GM23338 (cell line): ENCODE measurements around the gene PYGO1. TPM values are rescaled to one million over a fixed set of nuclear protein-coding genes. Genes with fewer than 3 reads are reported as not detected.

Experiments used
- ATAC-seq: fragments of 200-7000 bp; cut with Tn5 transposase; 3 replicates; pipeline ENCODE4 v1.9.1; 2020
- DNase-seq: peaks from one replicate; pipeline ENCODE4 v3.0.0-alpha.2; 2015; ENCODE audit warnings: low spot score
- H2AFZ ChIP-seq: fragments of 200-600 bp; sonication (generic); 2 replicates; pipeline ENCODE4 v1.8.0; 2016; ENCODE audit warnings: antibody characterized with exemption, mild to moderate bottlenecking, moderate library complexity
- H3F3A ChIP-seq: fragments of 200-600 bp; sonication (generic); replicated peaks from 2 replicates; pipeline ENCODE4 v1.8.0; 2017; ENCODE audit warnings: antibody characterized with exemption, mixed run types, low read depth
- H3K27ac ChIP-seq: fragments of 200-600 bp; sonication (generic); 2 replicates; pipeline ENCODE4 v1.6.1; 2016; ENCODE audit warnings: low read depth
- H3K27me3 ChIP-seq: fragments of 200-600 bp; sonication (generic); 2 replicates; pipeline ENCODE4 v1.8.0; 2016; ENCODE audit warnings: mild to moderate bottlenecking, mixed run types, moderate library complexity; ENCODE audit not compliant: insufficient read depth
- H3K36me3 ChIP-seq: fragments of 200-600 bp; sonication (generic); 2 replicates; pipeline ENCODE4 v1.8.0; 2016; ENCODE audit warnings: mild to moderate bottlenecking; ENCODE audit not compliant: insufficient read depth
- H3K4me1 ChIP-seq: fragments of 200-600 bp; sonication (generic); 2 replicates; pipeline ENCODE4 v1.8.0; 2016; ENCODE audit warnings: mild to moderate bottlenecking, moderate library complexity; ENCODE audit not compliant: insufficient read depth
- H3K4me2 ChIP-seq: fragments of 200-600 bp; sonication (generic); 2 replicates; pipeline ENCODE4 v1.7.1; 2017; ENCODE audit warnings: mixed run types
- H3K4me3 ChIP-seq: fragments of 200-600 bp; sonication (generic); 2 replicates; pipeline ENCODE4 v1.6.1; 2016; ENCODE audit warnings: mixed run types
- H3K79me2 ChIP-seq: fragments of 200-600 bp; sonication (generic); replicated peaks from 2 replicates; pipeline ENCODE4 v1.8.0; 2017; ENCODE audit warnings: mild to moderate bottlenecking; ENCODE audit not compliant: insufficient read depth
- H3K9me2 ChIP-seq: fragments of 200-600 bp; sonication (generic); 2 replicates; pipeline ENCODE4 v1.8.0; 2017; ENCODE audit not compliant: insufficient read depth
- H4K20me1 ChIP-seq: fragments of 200-600 bp; sonication (generic); replicated peaks from 2 replicates; pipeline ENCODE4 v1.8.0; 2017; ENCODE audit warnings: mild to moderate bottlenecking; ENCODE audit not compliant: insufficient read depth
- H3K27ac Mint-ChIP-seq: 2 replicates; pipeline ENCODE4 v1.8.0; 2020; ENCODE audit warnings: inconsistent platforms, mild to moderate bottlenecking, moderate library complexity, mixed read lengths
- H3K27me3 Mint-ChIP-seq: 3 replicates; pipeline ENCODE4 v1.8.0; 2022; ENCODE audit warnings: low read depth, mild to moderate bottlenecking, moderate library complexity, mixed read lengths, inconsistent platforms; ENCODE audit not compliant: insufficient read depth, poor library complexity
- H3K36me3 Mint-ChIP-seq: 3 replicates; pipeline ENCODE4 v1.8.0; 2021; ENCODE audit warnings: low read depth, mild to moderate bottlenecking, inconsistent platforms, moderate library complexity, mixed read lengths
- H3K4me1 Mint-ChIP-seq: 3 replicates; pipeline ENCODE4 v1.8.0; 2020; ENCODE audit warnings: mild to moderate bottlenecking, inconsistent platforms, mixed read lengths
- H3K4me3 Mint-ChIP-seq: 3 replicates; pipeline ENCODE4 v1.8.0; 2021; ENCODE audit warnings: moderate library complexity, mild to moderate bottlenecking, inconsistent platforms, mixed read lengths
- H3K9me3 Mint-ChIP-seq: 3 replicates; pipeline ENCODE4 v1.8.0; 2020; ENCODE audit warnings: moderate library complexity, mild to moderate bottlenecking, inconsistent platforms, mixed read lengths
- CTCF ChIP-seq, 2 experiments: fragments of 200-600 bp in 1 of 2; sonication (generic) in 1 of 2; conservative IDR thresholded peaks; 2 replicates each; pipeline versions ENCODE4 v1.5.1 to v1.6.1; 2016 to 2017; ENCODE audit warnings: antibody characterized with exemption in 2 of 2, low read depth in 2 of 2, mild to moderate bottlenecking in 2 of 2, moderate library complexity in 1 of 2
- ETS1 ChIP-seq: IDR thresholded peaks from 2 replicates; pipeline ENCODE4 v1.6.1; 2016; ENCODE audit warnings: antibody characterized with exemption
- EZH2 ChIP-seq: fragments of 200-600 bp; sonication (generic); IDR thresholded peaks from one replicate; pipeline ENCODE4 v1.8.0; 2017; ENCODE audit warnings: antibody characterized with exemption, mild to moderate bottlenecking, low read depth; ENCODE audit not compliant: unreplicated experiment
- JUNB ChIP-seq: IDR thresholded peaks from one replicate; pipeline ENCODE4 v1.6.1; 2016; ENCODE audit warnings: antibody characterized with exemption; ENCODE audit not compliant: unreplicated experiment
- NANOG ChIP-seq: IDR thresholded peaks from 2 replicates; pipeline ENCODE4 v1.6.1; 2016; ENCODE audit warnings: antibody characterized with exemption, borderline replicate concordance
- POLR2AphosphoS5 ChIP-seq: IDR thresholded peaks from 2 replicates; pipeline ENCODE4 v1.6.1; 2016; ENCODE audit warnings: antibody characterized with exemption, low read depth
- REST ChIP-seq: IDR thresholded peaks from one replicate; pipeline ENCODE4 v1.6.1; 2018; ENCODE audit warnings: antibody characterized with exemption; ENCODE audit not compliant: unreplicated experiment
- STAT1 ChIP-seq: IDR thresholded peaks from one replicate; pipeline ENCODE4 v1.6.1; 2016; ENCODE audit warnings: antibody characterized with exemption; ENCODE audit not compliant: unreplicated experiment
- ZNF331 ChIP-seq: fragments of 250-450 bp; sonication (Bioruptor Pico); IDR thresholded peaks from 2 replicates; pipeline ENCODE4 v1.5.0; 2020; ENCODE audit warnings: low read depth, mild to moderate bottlenecking, moderate library complexity
- ZNF462 ChIP-seq: fragments of 250-450 bp; sonication (Bioruptor Pico); IDR thresholded peaks from 2 replicates; pipeline ENCODE4 v1.5.0; 2020; ENCODE audit warnings: mild to moderate bottlenecking, moderate library complexity
- polyA plus RNA-seq: library from polyadenylated mRNA; unstranded; fragments of >200 nt; fragmentation: Nextera tagmentation; extraction: Ambion mirVana; gene quantifications from 2 replicates; pipeline ENCODE4 v1.2.1, GENCODE V29; 2016
- total RNA-seq: library from RNA; depleted of rRNA; stranded (reverse); fragments of >200 nt; shearing (Covaris generic); gene quantifications from 2 replicates; pipeline ENCODE4 v1.2.3, GENCODE V29; 2014

The PYGO1 gene
- total and polyA plus RNA-seq, 2 experiments from 2014 or later = 0.18 to 0.52 TPM

- H3K27me3 ChIP-seq = no peaks in the 10 kb centered on the region
- no peak overlapping the region for H3K4me2 ChIP-seq
- H3F3A ChIP-seq = no peaks in the 10 kb centered on the region
- DNase-seq (no peak), ATAC-seq (no peak)
- no peaks in the 10 kb centered on the region for H3K4me1 ChIP-seq
- H3K36me3 ChIP-seq = no peaks in the 10 kb centered on the region
- Mint-ChIP-seq H3K36me3 (peaks cover 4% of the 10 kb centered on the region; the same call in 1 of the 3 replicates), H3K9me3 (peaks cover 14% of the 10 kb centered on the region; the same call in 2 of the 3 replicates), H3K4me3 (no peak overlapping the region), H3K4me1 (no peaks in the 10 kb centered on the region), H3K27me3 (peaks cover 3% of the 10 kb centered on the region), H3K27ac (no peak overlapping the region)
- no peak overlapping the region for H2AFZ ChIP-seq
- H3K27ac ChIP-seq = no peak overlapping the region
- 0 out of 2 replicates have a peak, but pooled peaks cover 5% of the 10 kb centered on the region for H3K9me2 ChIP-seq
- no peak for TF ChIP-seq JUNB
- no peak for TF ChIP-seq STAT1
- H3K4me3 ChIP-seq = no peak overlapping the region
- no peaks in the 10 kb centered on the region for H3K79me2 ChIP-seq
- no peaks in the 10 kb centered on the region for H4K20me1 ChIP-seq
Measured at GRCh38 chr15:55606214-55606613, 18.1 kb upstream of the PYGO1 start.

- H3K4me1 Mint-ChIP-seq = no peaks in the 10 kb centered on the region
- no peaks in the 10 kb centered on the region for H4K20me1 ChIP-seq
- no peaks in the 10 kb centered on the region for H3K27me3 ChIP-seq
- H3K27ac ChIP-seq = no peak overlapping the region
- ATAC-seq (no peak), DNase-seq (no peak)
- H3K4me2 ChIP-seq = no peak overlapping the region
- H2AFZ ChIP-seq = no peak overlapping the region
- no peaks in the 10 kb centered on the region for H3K79me2 ChIP-seq
- no peaks in the 10 kb centered on the region for H3F3A ChIP-seq
- peaks cover 2% of the 10 kb centered on the region for H3K27me3 Mint-ChIP-seq
- peaks cover 4% of the 10 kb centered on the region; the same call in 1 of the 3 replicates for H3K36me3 Mint-ChIP-seq
- H3K4me1 ChIP-seq = no peaks in the 10 kb centered on the region
- no peak overlapping the region for H3K4me3 Mint-ChIP-seq
- H3K36me3 ChIP-seq = no peaks in the 10 kb centered on the region
- peaks cover 9% of the 10 kb centered on the region; the same call in 2 of the 3 replicates for H3K9me3 Mint-ChIP-seq
- no peak overlapping the region for H3K4me3 ChIP-seq
- H3K9me2 ChIP-seq = no peaks in the 10 kb centered on the region
- no peak overlapping the region for H3K27ac Mint-ChIP-seq
- TF ChIP-seq EZH2 (no peak), ZNF331 (no peak), ZNF462 (no peak), JUNB (no peak), NANOG (no peak), CTCF (conservative IDR thresholded peaks at IDR 0.05; ENCODE audit: low read depth in 2 of 2) (no peak), POLR2AphosphoS5 (no peak), ETS1 (no peak), REST (no peak)
Measured at GRCh38 chr15:55601374-55601773, 13.2 kb upstream of the PYGO1 start.
